Measurements from ENCODE around the gene PCDHGA6.
"Not testable (repeated sequence)": the region's sequence is repeated elsewhere in the genome, so short reads cannot be mapped to it uniquely, and the experiment has no call there.

PCDHGA6 gene

DNA sequence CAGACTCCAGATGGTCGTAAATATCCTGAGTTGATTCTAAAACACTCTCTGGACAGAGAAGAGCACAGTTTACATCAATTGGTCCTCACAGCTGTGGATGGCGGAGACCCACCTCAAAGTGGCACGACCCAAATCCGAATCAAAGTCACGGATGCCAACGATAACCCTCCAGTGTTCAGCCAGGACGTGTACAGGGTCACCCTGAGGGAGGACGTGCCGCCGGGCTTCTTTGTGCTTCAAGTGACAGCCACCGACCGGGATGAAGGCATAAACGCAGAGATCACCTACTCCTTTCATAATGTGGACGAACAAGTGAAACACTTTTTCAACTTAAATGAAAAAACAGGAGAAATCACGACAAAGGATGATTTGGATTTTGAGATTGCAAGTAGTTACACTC lies 13.0 kb upstream of the PCDHGA6 start:
- no peak for DNase-seq

DNA sequence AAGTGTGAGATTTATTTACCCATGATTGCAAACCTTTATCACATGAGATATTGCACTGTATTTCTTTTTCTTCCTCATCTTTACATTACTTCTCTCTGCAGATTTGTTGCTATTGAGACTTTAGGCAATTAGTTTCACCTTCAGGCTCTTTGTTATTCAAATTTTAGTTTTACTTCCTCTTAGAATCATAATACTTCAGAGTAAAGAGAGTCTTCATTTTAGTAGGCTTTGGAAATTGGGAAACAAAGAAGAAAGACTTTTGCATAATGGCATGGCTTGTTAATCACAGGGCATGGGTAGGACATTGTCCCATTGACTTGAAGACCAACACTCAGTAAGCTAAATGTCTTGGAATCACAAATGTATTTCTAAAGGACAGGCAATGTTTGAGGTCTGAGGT lies 11.0 kb upstream of the PCDHGA6 start:
- DNase-seq: no peak

DNA sequence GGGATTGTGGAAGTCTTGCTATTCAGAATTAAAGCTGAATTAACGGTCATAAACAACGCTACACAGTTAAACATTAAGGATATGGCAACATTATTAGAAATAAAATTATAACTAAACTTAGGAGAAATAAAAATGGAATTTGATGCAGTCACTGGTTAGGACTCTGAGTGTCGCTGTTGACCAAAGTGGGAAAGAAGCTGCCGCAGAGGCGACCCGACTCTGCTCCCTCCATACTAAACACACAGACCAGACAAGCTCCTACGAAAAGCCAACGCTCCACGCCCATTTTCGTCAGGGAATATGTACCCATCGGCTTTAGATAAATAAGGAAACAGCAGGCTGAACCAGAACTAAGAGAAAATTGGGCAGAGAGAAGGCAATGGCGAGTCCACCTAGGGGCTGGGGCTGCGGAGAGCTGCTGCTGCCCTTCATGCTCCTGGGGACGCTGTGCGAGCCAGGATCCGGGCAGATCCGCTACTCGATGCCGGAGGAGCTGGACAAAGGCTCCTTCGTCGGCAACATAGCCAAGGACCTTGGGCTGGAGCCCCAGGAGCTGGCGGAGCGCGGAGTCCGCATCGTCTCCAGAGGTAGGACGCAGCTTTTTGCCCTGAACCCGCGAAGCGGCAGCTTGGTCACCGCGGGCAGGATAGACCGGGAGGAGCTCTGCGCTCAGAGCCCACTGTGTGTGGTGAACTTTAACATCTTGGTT lies 9.6 kb upstream of the PCDHGA6 start, which contains the start of gene PCDHGA5:
PCDHGA5 (plus strand) TSS at position 211 of the 709 bp plus-strand sequence; CDS start at position 380, 169 bp downstream.
- no peak for DNase-seq

DNA sequence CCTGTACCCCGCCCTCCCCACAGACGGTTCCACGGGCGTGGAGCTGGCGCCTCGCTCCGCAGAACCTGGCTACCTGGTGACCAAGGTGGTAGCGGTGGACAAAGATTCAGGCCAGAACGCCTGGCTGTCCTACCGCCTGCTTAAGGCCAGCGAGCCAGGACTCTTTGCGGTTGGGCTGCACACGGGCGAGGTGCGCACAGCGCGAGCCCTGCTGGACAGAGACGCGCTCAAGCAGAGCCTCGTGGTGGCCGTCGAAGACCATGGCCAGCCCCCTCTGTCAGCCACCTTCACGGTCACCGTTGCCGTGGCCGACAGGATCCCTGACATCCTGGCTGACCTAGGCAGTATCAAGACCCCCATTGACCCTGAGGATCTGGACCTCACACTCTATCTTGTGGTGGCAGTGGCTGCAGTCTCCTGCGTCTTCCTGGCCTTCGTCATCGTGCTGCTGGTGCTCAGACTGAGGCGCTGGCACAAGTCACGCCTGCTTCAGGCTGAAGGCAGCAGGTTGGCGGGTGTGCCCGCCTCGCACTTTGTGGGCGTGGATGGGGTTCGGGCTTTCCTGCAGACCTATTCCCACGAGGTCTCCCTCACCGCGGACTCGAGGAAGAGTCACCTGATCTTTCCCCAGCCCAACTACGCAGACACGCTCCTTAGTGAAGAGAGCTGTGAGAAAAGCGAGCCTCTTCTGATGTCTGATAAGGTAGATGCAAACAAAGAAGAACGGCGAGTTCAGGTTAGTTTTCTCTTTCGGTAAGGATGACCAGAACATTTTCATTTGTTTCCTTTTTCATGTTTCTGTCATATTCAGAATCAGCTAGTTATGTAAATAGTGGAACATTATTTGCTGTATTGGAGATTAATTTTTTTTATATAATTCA lies 7.4 kb upstream of the PCDHGA6 start:
- DNase-seq: no peak

DNA sequence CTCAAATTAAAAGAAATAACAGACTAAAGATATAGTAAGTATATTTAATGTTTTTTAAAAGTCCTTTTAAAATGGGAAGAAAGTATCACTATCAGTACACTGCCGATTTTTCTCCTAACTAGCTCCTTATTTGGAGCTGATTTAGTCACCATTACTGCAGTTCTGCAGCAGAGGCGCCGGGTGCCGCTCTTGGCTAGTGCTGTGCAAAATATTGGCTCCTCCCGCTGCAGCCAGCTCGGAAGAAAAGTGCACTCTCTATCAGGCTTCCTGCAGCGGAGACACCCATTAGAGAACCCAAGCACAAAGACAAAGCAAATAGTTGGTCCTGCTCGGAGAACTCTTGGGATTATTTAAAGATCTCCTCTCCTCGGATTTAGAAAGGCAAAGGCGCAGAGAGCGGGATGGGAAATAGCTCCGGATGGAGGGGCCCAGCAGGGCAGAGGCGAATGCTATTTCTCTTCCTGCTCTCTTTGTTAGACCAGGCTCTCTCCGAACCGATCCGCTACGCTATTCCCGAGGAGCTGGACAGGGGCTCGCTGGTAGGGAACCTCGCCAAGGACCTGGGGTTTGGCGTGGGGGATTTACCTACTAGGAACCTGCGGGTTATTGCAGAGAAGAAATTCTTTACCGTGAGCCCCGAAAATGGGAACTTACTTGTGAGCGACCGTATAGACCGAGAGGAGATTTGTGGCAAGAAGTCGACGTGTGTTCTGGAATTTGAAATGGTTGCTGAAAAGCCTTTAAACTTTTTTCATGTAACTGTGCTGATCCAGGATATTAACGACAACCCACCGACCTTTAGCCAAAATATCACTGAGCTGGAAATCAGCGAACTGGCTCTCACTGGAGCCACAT lies 3.5 kb upstream of the PCDHGA6 start, which contains the start of gene PCDHGB3:
PCDHGB3 (plus strand) TSS at position 249 of the 855 bp plus-strand sequence; CDS start at position 402, 153 bp downstream.
- no peak for DNase-seq

DNA sequence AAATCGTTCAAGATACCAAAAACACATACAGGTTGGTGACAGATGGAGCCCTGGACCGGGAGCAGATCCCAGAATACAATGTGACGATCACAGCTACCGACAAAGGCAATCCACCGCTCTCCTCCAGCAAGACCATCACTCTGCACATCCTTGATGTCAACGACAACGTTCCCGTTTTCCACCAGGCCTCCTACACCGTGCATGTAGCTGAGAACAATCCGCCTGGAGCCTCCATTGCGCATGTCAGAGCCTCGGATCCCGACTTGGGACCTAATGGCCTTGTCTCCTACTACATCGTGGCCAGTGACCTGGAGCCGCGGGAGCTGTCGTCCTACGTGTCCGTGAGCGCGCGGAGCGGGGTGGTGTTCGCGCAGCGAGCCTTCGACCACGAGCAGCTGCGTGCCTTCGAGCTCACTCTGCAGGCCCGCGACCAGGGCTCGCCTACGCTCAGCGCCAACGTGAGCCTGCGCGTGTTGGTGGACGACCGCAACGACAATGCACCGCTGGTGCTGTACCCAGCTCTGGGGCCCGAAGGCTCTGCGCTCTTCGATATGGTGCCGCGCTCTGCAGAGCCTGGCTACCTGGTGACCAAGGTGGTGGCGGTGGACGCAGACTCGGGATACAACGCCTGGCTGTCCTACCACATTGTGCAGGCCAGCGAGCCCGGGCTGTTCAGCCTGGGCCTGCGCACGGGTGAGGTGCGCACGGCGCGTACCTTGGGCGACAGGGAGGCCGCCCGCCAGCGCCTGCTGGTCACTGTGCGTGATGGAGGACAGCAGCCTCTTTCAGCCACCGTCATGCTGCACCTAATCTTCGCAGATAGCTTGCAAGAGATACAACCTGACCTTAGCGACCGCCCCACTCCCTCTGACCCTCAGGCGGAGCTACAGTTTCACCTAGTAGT lies 1.9 kb upstream of the PCDHGA6 start:
- DNase-seq: no peak

DNA sequence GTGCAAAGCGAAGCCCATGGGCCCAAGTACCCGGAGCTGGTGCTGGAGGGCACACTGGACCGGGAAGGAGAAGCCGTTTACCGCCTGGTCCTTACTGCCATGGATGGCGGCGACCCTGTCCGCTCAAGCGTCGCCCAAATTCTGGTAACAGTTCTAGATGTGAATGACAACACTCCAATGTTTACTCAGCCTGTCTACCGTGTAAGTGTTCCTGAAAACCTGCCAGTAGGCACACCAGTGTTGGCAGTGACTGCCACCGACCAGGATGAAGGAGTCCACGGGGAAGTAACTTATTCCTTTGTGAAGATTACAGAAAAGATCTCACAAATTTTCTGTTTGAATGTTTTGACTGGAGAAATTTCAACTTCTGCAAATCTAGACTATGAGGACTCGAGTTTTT lies 936 bp downstream of the PCDHGA6 start:
- DNase-seq: no peak

DNA sequence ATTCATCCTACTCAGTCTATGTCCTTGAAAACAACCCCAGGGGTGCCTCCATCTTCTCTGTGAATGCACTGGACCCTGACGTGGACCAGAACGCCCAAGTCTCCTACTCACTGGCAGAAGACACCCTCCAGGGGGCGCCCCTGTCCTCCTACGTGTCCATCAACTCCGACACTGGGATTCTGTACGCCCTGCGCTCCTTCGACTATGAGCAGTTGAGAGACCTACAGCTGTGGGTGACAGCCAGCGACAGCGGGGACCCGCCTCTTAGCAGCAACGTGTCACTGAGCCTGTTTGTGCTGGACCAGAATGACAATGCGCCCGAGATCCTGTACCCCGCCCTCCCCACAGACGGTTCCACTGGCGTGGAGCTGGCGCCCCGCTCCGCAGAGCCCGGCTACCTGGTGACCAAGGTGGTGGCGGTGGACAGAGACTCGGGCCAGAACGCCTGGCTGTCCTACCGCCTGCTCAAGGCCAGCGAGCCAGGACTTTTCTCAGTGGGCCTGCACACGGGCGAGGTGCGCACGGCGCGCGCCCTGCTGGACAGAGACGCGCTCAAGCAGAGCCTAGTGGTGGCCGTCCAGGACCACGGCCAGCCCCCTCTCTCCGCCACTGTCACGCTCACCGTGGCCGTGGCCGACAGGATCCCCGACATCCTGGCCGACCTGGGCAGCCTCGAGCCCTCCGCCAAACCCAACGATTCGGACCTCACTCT lies 1.9 kb downstream of the PCDHGA6 start:
- DNase-seq: not testable (repeated sequence)

DNA sequence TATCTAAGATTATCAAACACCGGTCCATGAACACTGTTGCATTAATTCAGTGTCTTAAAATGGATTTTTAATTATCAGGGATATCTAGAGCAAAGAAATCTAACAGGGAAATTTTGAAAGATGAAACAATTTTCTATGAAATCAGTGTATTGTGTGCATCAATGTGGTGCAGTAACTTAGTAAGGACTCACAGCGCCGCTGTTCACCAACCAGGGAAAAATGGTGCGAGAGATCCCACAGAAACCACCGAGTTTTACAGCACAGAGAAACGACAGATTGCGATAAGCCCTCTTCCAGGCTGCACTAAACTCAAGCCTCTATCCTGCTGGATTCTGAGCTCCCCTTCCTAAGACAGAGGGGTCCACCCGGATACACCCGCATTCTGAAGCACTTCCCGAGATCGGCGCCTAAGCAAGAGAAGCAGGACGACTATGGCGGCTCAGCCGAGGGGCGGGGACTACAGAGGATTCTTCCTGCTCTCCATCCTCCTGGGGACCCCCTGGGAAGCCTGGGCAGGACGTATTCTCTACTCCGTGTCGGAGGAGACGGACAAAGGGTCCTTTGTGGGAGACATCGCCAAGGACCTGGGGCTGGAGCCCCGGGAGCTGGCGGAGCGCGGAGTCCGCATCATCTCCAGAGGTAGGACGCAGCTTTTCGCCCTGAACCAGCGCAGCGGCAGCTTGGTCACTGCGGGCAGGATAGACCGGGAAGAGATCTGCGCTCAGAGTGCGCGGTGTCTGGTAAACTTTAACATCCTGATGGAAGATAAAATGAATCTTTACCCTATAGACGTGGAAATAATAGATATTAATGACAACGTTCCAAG lies 9.0 kb downstream of the PCDHGA6 start, which contains the start of gene PCDHGA7:
PCDHGA7 (plus strand) TSS at position 274 of the 826 bp plus-strand sequence; CDS start at position 432, 158 bp downstream.
- no peak for DNase-seq

DNA sequence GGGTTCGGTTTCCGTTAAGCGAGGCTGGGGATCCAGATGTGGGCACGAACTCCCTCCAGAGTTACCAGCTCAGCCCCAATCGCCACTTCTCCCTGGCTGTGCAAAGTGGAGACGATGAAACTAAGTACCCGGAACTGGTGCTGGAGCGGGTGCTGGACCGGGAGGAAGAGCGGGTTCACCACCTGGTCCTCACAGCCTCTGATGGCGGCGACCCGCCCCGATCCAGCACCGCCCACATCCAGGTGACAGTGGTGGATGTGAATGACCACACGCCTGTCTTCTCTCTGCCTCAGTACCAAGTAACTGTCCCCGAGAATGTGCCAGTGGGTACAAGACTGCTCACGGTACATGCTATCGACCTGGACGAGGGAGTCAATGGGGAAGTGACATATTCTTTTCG lies 9.7 kb downstream of the PCDHGA6 start:
- no peak for DNase-seq

DNA sequence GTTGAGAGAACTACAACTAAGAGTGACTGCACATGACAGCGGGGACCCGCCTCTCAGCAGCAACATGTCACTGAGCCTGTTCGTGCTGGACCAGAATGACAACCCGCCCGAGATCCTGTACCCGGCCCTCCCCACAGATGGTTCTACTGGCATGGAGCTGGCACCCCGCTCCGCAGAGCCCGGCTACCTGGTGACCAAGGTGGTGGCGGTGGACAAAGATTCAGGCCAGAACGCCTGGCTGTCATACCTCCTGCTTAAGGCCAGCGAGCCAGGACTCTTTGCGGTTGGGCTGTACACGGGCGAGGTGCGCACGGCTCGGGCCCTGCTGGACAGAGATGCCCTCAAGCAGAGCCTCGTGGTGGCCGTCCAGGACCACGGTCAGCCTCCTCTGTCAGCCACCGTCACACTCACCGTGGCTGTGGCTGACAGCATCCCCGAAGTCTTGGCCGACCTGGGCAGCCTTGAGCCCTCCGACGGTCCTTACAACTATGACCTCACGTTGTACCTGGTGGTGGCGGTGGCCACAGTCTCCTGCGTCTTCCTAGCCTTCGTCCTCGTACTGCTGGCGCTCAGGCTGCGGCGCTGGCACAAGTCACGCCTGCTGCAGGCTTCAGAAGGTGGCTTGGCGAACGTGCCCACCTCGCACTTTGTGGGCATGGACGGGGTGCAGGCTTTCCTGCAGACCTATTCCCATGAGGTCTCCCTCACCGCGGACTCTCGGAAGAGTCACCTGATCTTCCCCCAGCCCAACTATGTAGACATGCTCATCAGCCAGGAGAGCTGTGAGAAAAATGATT lies 11.0 kb downstream of the PCDHGA6 start:
- DNase-seq: no peak

DNA sequence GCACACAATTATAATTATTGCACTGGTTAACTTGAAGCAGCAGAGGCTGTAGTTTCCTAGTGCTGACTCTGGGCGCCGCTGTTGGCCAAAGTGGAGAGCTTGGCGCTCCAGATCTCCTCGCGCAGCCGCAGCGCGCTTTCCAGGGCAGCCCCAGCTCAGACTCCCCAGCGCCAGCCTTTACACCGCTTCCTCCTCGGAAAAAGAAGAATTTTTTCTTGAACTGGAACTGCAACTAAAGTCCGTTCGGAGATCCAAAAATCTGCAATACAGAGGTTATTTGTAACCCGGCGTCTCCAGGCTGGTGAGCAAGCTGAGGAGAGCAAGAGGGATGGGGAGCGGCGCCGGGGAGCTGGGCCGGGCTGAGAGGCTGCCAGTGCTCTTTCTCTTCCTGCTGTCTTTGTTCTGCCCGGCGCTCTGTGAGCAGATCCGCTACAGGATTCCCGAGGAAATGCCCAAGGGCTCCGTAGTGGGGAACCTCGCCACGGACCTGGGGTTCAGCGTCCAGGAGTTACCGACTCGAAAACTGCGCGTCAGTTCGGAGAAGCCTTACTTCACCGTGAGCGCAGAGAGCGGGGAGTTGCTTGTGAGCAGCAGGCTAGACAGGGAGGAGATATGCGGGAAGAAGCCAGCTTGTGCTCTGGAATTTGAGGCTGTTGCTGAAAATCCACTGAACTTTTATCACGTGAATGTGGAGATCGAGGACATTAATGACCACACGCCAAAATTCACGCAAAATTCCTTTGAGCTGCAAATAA lies 14.0 kb downstream of the PCDHGA6 start, which contains the start of gene PCDHGB4:
PCDHGB4 (plus strand) TSS at position 142 of the 755 bp plus-strand sequence; CDS start at position 329, 187 bp downstream.
- DNase-seq: not testable (repeated sequence)

DNA sequence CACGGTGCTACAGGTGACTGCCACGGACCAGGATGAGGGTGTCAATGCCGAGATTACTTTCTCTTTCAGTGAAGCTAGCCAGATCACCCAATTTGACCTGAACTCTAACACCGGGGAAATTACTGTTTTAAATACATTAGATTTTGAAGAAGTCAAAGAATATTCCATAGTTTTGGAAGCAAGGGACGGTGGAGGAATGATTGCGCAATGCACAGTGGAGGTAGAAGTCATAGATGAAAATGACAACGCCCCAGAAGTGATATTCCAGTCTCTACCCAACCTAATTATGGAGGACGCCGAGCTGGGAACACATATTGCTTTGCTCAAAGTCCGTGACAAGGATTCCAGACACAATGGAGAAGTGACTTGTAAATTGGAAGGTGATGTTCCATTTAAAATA lies 15.0 kb downstream of the PCDHGA6 start:
- DNase-seq: no peak

DNA sequence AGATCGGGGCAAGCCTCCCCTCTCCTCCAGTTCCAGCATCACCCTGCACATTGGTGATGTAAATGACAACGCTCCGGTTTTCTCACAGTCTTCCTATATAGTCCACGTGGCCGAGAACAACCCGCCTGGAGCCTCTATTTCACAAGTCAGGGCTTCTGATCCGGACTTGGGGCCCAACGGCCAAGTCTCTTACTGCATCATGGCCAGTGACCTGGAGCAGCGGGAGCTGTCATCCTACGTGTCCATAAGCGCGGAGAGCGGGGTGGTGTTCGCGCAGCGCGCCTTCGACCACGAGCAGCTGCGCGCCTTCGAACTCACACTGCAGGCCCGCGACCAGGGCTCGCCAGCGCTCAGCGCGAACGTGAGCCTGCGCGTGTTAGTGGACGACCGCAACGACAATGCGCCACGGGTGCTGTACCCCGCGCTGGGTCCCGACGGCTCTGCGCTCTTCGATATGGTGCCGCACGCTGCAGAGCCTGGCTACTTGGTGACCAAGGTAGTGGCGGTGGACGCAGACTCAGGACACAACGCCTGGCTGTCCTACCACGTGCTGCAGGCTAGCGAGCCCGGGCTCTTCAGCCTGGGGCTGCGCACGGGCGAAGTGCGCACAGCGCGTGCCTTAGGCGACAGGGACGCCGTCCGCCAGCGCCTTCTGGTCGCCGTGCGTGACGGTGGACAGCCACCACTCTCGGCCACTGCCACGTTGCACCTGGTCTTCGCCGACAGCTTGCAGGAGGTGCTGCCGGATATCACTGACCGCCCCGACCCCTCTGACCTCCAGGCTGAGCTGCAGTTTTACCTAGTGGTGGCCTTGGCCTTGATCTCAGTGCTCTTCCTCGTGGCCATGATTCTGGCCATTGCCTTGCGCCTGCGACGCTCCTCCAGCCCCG lies 15.7 kb downstream of the PCDHGA6 start:
- DNase-seq: no peak

DNA sequence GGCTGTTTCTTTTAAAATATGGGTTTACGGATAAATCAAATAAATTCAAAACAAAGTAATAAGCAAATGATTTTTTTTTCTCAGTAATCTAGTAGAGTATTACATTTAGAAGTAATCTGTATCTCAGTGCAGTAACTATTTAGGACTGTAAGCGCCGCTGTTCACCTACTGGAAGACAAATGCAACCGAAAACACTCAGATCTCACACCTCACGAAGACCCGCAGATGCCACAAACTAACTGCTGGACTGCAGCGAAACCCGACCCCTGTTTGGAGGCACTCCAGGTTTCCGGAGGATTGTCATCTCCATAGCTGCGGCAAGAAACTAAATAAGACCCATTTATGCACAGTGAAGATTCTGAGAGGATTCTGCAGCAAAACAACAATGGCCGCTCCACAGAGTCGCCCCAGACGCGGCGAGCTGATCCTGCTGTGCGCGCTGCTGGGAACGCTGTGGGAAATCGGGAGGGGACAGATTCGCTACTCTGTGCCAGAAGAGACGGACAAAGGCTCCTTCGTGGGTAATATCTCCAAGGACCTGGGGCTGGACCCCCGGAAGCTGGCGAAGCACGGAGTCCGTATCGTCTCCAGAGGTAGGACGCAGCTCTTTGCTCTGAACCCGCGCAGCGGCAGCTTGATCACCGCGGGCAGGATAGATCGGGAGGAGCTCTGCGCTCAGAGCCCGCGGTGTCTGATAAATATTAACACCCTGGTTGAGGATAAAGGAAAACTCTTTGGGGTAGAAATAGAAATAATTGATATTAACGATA lies 18.9 kb downstream of the PCDHGA6 start, which contains the start of gene PCDHGA8:
PCDHGA8 (plus strand) TSS at position 205 of the 770 bp plus-strand sequence; CDS start at position 386, 181 bp downstream.
- DNase-seq: no peak

DNA sequence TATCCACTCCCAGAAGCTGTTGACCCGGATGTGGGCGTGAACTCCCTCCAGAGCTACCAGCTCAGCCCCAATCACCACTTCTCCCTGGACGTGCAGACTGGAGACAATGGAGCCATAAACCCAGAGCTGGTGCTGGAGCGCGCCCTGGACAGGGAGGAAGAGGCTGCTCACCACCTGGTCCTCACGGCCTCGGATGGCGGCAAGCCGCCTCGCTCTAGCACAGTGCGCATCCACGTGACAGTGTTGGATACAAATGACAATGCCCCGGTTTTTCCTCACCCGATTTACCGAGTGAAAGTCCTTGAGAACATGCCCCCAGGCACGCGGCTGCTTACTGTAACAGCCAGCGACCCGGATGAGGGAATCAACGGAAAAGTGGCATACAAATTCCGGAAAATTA lies 19.6 kb downstream of the PCDHGA6 start:
- no peak for DNase-seq

Measured in NCI-H1417 treated with DMSO at 0.1 percent for 48 hours (cell line).